Osteoblast (primary cell): Measurements from ENCODE around the gene RPL27A. TPM values are rescaled to one million over a fixed set of nuclear protein-coding genes. Genes with fewer than 3 reads are reported as not detected.

Experiments
- DNase-seq: peaks from one replicate; pipeline ENCODE4 v3.0.0; 2011; ENCODE audit warnings: low spot score, mixed read lengths; ENCODE audit not compliant: insufficient read length; ENCODE audit errors: missing footprints
- H2AFZ ChIP-seq: 2 replicates; pipeline ENCODE4 v1.6.0; 2011; ENCODE audit warnings: mild to moderate bottlenecking, low read length
- H3K27ac ChIP-seq: 2 replicates; pipeline ENCODE4 v1.5.1; 2011; ENCODE audit warnings: mild to moderate bottlenecking, low read depth, low read length, moderate library complexity
- H3K27me3 ChIP-seq: 2 replicates; pipeline ENCODE4 v1.6.0; 2012; ENCODE audit warnings: mild to moderate bottlenecking, control low read depth, inconsistent platforms, low read length, moderate library complexity; ENCODE audit not compliant: insufficient read depth
- H3K36me3 ChIP-seq: 2 replicates; pipeline ENCODE4 v1.5.1; 2011; ENCODE audit warnings: mild to moderate bottlenecking, low read length, control low read depth, moderate library complexity; ENCODE audit not compliant: insufficient read depth
- H3K4me1 ChIP-seq: 2 replicates; pipeline ENCODE4 v1.5.1; 2011; ENCODE audit warnings: mild to moderate bottlenecking, low read length, control low read depth, moderate library complexity; ENCODE audit not compliant: insufficient read depth
- H3K4me2 ChIP-seq: 2 replicates; pipeline ENCODE4 v1.6.0; 2011; ENCODE audit warnings: mild to moderate bottlenecking, low read length; ENCODE audit not compliant: insufficient read depth
- H3K4me3 ChIP-seq: fragments of 200-600 bp; sonication (generic); 3 replicates; pipeline ENCODE4 v1.5.1; 2012; ENCODE audit warnings: mild to moderate bottlenecking, low read length, inconsistent platforms; ENCODE audit not compliant: insufficient read depth
- H3K79me2 ChIP-seq: 2 replicates; pipeline ENCODE4 v1.6.0; 2012; ENCODE audit warnings: mild to moderate bottlenecking, low read length, control low read depth, inconsistent platforms; ENCODE audit not compliant: insufficient read depth
- H3K9me3 ChIP-seq: 2 replicates; pipeline ENCODE4 v1.5.1; 2011; ENCODE audit warnings: low read depth, low read length, control low read depth
- H4K20me1 ChIP-seq: 2 replicates; pipeline ENCODE4 v1.6.0; 2012; ENCODE audit warnings: mild to moderate bottlenecking, low read length, control low read depth; ENCODE audit not compliant: insufficient read depth
- CTCF ChIP-seq: IDR thresholded peaks from 2 replicates; pipeline ENCODE4 v1.5.1; 2011; ENCODE audit warnings: mild to moderate bottlenecking, low read depth, low read length, moderate library complexity; ENCODE audit errors: extremely low read depth
- total RNA-seq: library from RNA; depleted of rRNA; stranded (reverse); fragments of >200 nt; gene quantifications from 2 replicates; pipeline ENCODE4 v1.2.3, GENCODE V29; 2012

RPL27A gene
- total RNA-seq, 1 donor, result 710 TPM

GRCh38 chr11:8720868-8721608 lies 38.4 kb downstream of the RPL27A start:
- H3K79me2 ChIP-seq, result peaks cover 2% of the 10 kb centered on the region
- no peak overlapping the region for H2AFZ ChIP-seq
- H3K27me3 ChIP-seq, result no peaks in the 10 kb centered on the region
- peak; percentile 62 for DNase-seq
- H4K20me1 ChIP-seq, result no peaks in the 10 kb centered on the region
- peak overlapping the region; percentile 91 for H3K27ac ChIP-seq
- H3K4me1 ChIP-seq, result peaks cover 46% of the 10 kb centered on the region
- H3K36me3 ChIP-seq, result peaks cover 12% of the 10 kb centered on the region
- H3K4me2 ChIP-seq, result no peak overlapping the region
- H3K4me3 ChIP-seq, result no peak overlapping the region
- no peaks in the 10 kb centered on the region for H3K9me3 ChIP-seq
- no peak for TF ChIP-seq CTCF

GRCh38 chr11:8721609-8722500 lies 39.3 kb downstream of the RPL27A start:
- DNase-seq, result peak; percentile 61
- H3K9me3 ChIP-seq, result no peaks in the 10 kb centered on the region
- no peaks in the 10 kb centered on the region for H4K20me1 ChIP-seq
- TF ChIP-seq CTCF, result no peak
- no peak overlapping the region for H3K4me3 ChIP-seq
- peaks cover 46% of the 10 kb centered on the region for H3K4me1 ChIP-seq
- no peak overlapping the region for H2AFZ ChIP-seq
- H3K27me3 ChIP-seq, result no peaks in the 10 kb centered on the region
- no peaks in the 10 kb centered on the region for H3K79me2 ChIP-seq
- H3K36me3 ChIP-seq, result peaks cover 12% of the 10 kb centered on the region
- no peak overlapping the region for H3K27ac ChIP-seq
- H3K4me2 ChIP-seq, result no peak overlapping the region

GRCh38 chr11:8722809-8723208 lies 40.2 kb downstream of the RPL27A start:
- Histone ChIP-seq H3K79me2 (no peaks in the 10 kb centered on the region), H3K4me3 (no peak overlapping the region), H3K9me3 (no peaks in the 10 kb centered on the region), H3K4me1 (peaks cover 45% of the 10 kb centered on the region), H3K4me2 (no peak overlapping the region), H3K36me3 (peaks cover 12% of the 10 kb centered on the region), H2AFZ (no peak overlapping the region), H3K27ac (no peak overlapping the region), H4K20me1 (no peaks in the 10 kb centered on the region), H3K27me3 (no peaks in the 10 kb centered on the region)
- DNase-seq, result no peak
- no peak for TF ChIP-seq CTCF

GRCh38 chr11:8723711-8724110 lies 41.1 kb downstream of the RPL27A start:
- Histone ChIP-seq H3K4me2 (no peak overlapping the region), H3K27ac (no peak overlapping the region), H3K36me3 (peaks cover 12% of the 10 kb centered on the region), H3K4me3 (no peak overlapping the region), H3K27me3 (no peaks in the 10 kb centered on the region), H3K9me3 (no peaks in the 10 kb centered on the region), H3K79me2 (no peaks in the 10 kb centered on the region), H3K4me1 (peaks cover 44% of the 10 kb centered on the region), H4K20me1 (no peaks in the 10 kb centered on the region), H2AFZ (no peak overlapping the region)
- DNase-seq, result no peak
- no peak for TF ChIP-seq CTCF
